ACC112 (cell line): ENCODE results near the gene BTBD3.

Experiments
- H2AFZ ChIP-seq: fragments of 200-600 bp; sonication (generic); one replicate; pipeline ENCODE4 v1.6.0; 2017; ENCODE audit warnings: antibody characterized with exemption, low read length; ENCODE audit not compliant: unreplicated experiment
- H3K27ac ChIP-seq: fragments of 200-600 bp; sonication (generic); 2 replicates; pipeline ENCODE4 v1.5.1; 2014; ENCODE audit warnings: low read depth, mild to moderate bottlenecking, antibody characterized with exemption, low read length, moderate library complexity
- H3K27me3 ChIP-seq: fragments of 200-600 bp; sonication (generic); 2 replicates; pipeline ENCODE4 v1.6.1; 2014; ENCODE audit warnings: mild to moderate bottlenecking, antibody characterized with exemption, low read length, moderate library complexity, mixed read lengths; ENCODE audit not compliant: insufficient read depth
- H3K36me3 ChIP-seq: fragments of 200-600 bp; sonication (generic); 2 replicates; pipeline ENCODE4 v1.6.1; 2016; ENCODE audit warnings: mild to moderate bottlenecking, antibody characterized with exemption, low read length, moderate library complexity, mixed read lengths; ENCODE audit not compliant: insufficient read depth
- H3K4me1 ChIP-seq: fragments of 200-600 bp; sonication (generic); one replicate; pipeline ENCODE4 v1.6.1; 2016; ENCODE audit warnings: low read length, mixed read lengths; ENCODE audit not compliant: insufficient read depth, unreplicated experiment, control insufficient read depth
- H3K4me3 ChIP-seq: fragments of 200-600 bp; sonication (generic); 2 replicates; pipeline ENCODE4 v1.5.1; 2014; ENCODE audit warnings: mild to moderate bottlenecking, low read depth, low read length
- H3K79me2 ChIP-seq: fragments of 200-600 bp; sonication (generic); one replicate; pipeline ENCODE4 v1.6.0; 2016; ENCODE audit warnings: low read length; ENCODE audit not compliant: control insufficient read depth, unreplicated experiment, insufficient read depth

BTBD3 gene

GRCh38 chr20:11935212-11936154, 17.8 kb downstream of the BTBD3 start:
- Histone ChIP-seq H3K27ac (no peak overlapping the region), H2AFZ (no peak overlapping the region), H3K27me3 (no peaks in the 10 kb centered on the region), H3K4me3 (no peak overlapping the region), H3K4me1 (no peaks in the 10 kb centered on the region), H3K36me3 (no peaks in the 10 kb centered on the region), H3K79me2 (no peaks in the 10 kb centered on the region)

GRCh38 chr20:11936157-11936556, 18.5 kb downstream of the BTBD3 start:
- Histone ChIP-seq H3K4me1 (no peaks in the 10 kb centered on the region), H3K36me3 (no peaks in the 10 kb centered on the region), H3K4me3 (no peak overlapping the region), H3K27ac (no peak overlapping the region), H3K79me2 (no peaks in the 10 kb centered on the region), H3K27me3 (no peaks in the 10 kb centered on the region), H2AFZ (no peak overlapping the region)

- Histone ChIP-seq H3K79me2 (no peaks in the 10 kb centered on the region), H3K27me3 (no peaks in the 10 kb centered on the region), H3K36me3 (no peaks in the 10 kb centered on the region), H3K27ac (no peak overlapping the region), H2AFZ (no peak overlapping the region), H3K4me3 (no peak overlapping the region), H3K4me1 (no peaks in the 10 kb centered on the region)
Observed at GRCh38 chr20:11937230-11937629, 19.5 kb downstream of the BTBD3 start.

GRCh38 chr20:11941593-11942246, 24.0 kb downstream of the BTBD3 start:
- Histone ChIP-seq H3K4me3 (no peak overlapping the region), H3K27ac (no peak overlapping the region), H3K36me3 (no peaks in the 10 kb centered on the region), H3K79me2 (no peaks in the 10 kb centered on the region), H3K4me1 (no peaks in the 10 kb centered on the region), H2AFZ (no peak overlapping the region), H3K27me3 (no peaks in the 10 kb centered on the region)

- H2AFZ ChIP-seq = no peak overlapping the region
- H3K4me1 ChIP-seq = no peaks in the 10 kb centered on the region
- no peaks in the 10 kb centered on the region for H3K79me2 ChIP-seq
- peaks cover 9% of the 10 kb centered on the region; the same call in 1 of the 2 replicates for H3K27me3 ChIP-seq
- H3K27ac ChIP-seq = no peak overlapping the region
- no peak overlapping the region for H3K4me3 ChIP-seq
- H3K36me3 ChIP-seq = no peaks in the 10 kb centered on the region
Observed at GRCh38 chr20:11943778-11944177, 26.1 kb downstream of the BTBD3 start.

GRCh38 chr20:11948806-11949205, 31.1 kb downstream of the BTBD3 start:
- Histone ChIP-seq H3K79me2 (no peaks in the 10 kb centered on the region), H3K27ac (no peak overlapping the region), H3K4me3 (no peak overlapping the region), H3K36me3 (no peaks in the 10 kb centered on the region), H3K4me1 (no peaks in the 10 kb centered on the region), H2AFZ (no peak overlapping the region), H3K27me3 (peaks cover 24% of the 10 kb centered on the region)

- Histone ChIP-seq H3K27me3 (peaks cover 24% of the 10 kb centered on the region), H3K4me1 (no peaks in the 10 kb centered on the region), H3K27ac (no peak overlapping the region), H3K79me2 (no peaks in the 10 kb centered on the region), H3K36me3 (no peaks in the 10 kb centered on the region), H2AFZ (no peak overlapping the region), H3K4me3 (no peak overlapping the region)
Observed at GRCh38 chr20:11949711-11950110, 32.0 kb downstream of the BTBD3 start.

GRCh38 chr20:11951696-11952095, 34.0 kb downstream of the BTBD3 start:
- Histone ChIP-seq H3K4me1 (no peaks in the 10 kb centered on the region), H3K36me3 (no peaks in the 10 kb centered on the region), H3K4me3 (no peak overlapping the region), H3K79me2 (no peaks in the 10 kb centered on the region), H3K27ac (no peak overlapping the region), H3K27me3 (peaks cover 24% of the 10 kb centered on the region), H2AFZ (no peak overlapping the region)

- Histone ChIP-seq H3K79me2 (no peaks in the 10 kb centered on the region), H3K27me3 (peaks cover 20% of the 10 kb centered on the region), H3K36me3 (no peaks in the 10 kb centered on the region), H3K27ac (no peak overlapping the region), H2AFZ (no peak overlapping the region), H3K4me1 (no peaks in the 10 kb centered on the region), H3K4me3 (no peak overlapping the region)
Observed at GRCh38 chr20:11952639-11953038, 34.9 kb downstream of the BTBD3 start.

- H3K36me3 ChIP-seq = no peaks in the 10 kb centered on the region
- H3K79me2 ChIP-seq = no peaks in the 10 kb centered on the region
- no peak overlapping the region for H2AFZ ChIP-seq
- H3K27me3 ChIP-seq = peaks cover 11% of the 10 kb centered on the region; the same call in 1 of the 2 replicates
- no peak overlapping the region for H3K4me3 ChIP-seq
- no peaks in the 10 kb centered on the region for H3K4me1 ChIP-seq
- no peak overlapping the region for H3K27ac ChIP-seq
Observed at GRCh38 chr20:11957911-11958310, 40.2 kb downstream of the BTBD3 start.

- Histone ChIP-seq H2AFZ (no peak overlapping the region), H3K79me2 (no peaks in the 10 kb centered on the region), H3K4me1 (no peaks in the 10 kb centered on the region), H3K36me3 (no peaks in the 10 kb centered on the region), H3K27ac (no peak overlapping the region), H3K4me3 (peak overlapping the region; percentile 65), H3K27me3 (peaks cover 11% of the 10 kb centered on the region; the same call in 1 of the 2 replicates)
Observed at GRCh38 chr20:11958855-11959254, 41.2 kb downstream of the BTBD3 start.
